ENCODE measurements around the gene BRF1.

Gene BRF1

DNA sequence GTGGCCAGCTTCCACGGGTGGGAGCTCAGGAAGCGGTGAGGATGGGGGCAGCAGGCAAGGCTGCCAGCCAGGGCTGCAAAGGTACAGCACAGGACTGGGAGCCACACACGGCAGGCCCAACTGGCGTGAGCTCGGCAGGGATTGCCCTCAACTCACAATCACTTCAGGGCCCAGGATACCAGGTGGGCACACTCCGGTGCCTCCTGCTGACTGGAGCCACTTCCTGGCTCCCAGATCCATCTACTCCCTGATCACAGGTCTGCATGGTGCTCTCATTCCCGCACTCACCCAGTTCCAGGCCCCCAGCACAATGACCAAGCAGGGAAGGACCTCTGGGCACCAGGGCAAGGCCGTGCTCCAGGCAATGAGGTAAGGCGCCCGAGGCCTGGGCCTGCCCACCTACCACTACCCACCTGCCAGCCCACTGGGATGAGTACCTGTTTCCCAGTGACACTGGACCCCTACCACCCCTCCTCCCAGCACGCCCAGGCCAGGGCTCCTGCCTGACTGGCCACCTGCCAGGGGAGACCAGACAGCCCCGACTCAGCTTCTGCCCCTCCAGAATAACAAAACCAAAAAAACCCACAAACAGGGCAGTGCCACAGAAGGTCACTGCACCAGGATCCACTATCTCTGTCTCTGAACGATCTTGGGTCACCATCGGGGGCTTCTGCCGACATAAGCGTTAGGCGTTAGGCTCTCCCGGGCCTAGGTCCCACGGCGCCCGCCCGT lies 134.1 kb downstream of the BRF1 start:
- DNase-seq (ENCODE audit: low spot score) = no peak
- in situ Hi-C loops (cut with MboI; ENCODE audit: low pct_unique_long_range_greater_than_20kb, low sequenced_read_pairs, unreplicated experiment) = no loop called here
- TF ChIP-seq, protein P1, sequence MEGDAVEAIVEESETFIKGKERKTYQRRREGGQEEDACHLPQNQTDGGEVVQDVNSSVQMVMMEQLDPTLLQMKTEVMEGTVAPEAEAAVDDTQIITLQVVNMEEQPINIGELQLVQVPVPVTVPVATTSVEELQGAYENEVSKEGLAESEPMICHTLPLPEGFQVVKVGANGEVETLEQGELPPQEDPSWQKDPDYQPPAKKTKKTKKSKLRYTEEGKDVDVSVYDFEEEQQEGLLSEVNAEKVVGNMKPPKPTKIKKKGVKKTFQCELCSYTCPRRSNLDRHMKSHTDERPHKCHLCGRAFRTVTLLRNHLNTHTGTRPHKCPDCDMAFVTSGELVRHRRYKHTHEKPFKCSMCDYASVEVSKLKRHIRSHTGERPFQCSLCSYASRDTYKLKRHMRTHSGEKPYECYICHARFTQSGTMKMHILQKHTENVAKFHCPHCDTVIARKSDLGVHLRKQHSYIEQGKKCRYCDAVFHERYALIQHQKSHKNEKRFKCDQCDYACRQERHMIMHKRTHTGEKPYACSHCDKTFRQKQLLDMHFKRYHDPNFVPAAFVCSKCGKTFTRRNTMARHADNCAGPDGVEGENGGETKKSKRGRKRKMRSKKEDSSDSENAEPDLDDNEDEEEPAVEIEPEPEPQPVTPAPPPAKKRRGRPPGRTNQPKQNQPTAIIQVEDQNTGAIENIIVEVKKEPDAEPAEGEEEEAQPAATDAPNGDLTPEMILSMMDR (IDR thresholded peaks at IDR 0.05; ENCODE audit: extremely low read depth, insufficient read depth, missing control alignments) = no peak

DNA sequence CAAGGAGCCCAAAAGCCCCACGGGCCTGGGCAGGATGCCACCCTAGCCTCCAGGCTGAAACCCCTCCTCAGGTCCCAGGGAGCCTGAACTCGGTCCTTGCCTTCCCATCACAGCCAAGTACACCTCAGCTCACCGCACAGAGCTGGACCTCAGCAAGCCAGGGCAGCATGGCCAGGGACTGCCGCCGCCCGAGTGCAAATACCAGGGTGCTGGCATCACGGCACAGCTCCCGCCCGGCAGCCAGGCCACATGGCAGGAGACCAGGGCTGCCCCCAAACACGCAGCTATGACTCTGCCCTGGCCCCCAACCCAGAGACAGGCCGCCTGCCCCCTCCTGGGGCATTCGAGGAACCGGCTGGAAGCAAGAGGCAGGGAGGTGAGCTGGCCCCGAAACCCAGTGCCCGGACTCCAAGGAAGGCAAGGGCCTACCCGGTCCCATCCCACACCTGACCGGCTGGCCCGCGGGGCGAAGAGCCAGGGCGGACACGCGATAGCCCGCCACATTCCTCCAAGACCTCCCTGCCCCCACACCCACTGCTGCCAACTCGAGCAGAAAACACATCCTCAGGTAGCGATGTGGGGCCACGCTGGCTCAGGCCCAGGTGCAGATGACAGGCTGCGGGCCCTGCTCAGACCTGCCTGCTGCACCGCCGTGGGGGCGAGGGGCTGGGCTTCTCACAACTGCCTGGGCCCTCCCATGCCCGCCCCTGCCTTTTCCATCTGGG lies 134.9 kb downstream of the BRF1 start:
- TF ChIP-seq, protein P1 (IDR thresholded peaks at IDR 0.05; ENCODE audit: extremely low read depth, insufficient read depth, missing control alignments) = no peak
- in situ Hi-C loops (cut with MboI; ENCODE audit: low pct_unique_long_range_greater_than_20kb, low sequenced_read_pairs, unreplicated experiment) = no loop called here
- no peak for DNase-seq (ENCODE audit: low spot score)

DNA sequence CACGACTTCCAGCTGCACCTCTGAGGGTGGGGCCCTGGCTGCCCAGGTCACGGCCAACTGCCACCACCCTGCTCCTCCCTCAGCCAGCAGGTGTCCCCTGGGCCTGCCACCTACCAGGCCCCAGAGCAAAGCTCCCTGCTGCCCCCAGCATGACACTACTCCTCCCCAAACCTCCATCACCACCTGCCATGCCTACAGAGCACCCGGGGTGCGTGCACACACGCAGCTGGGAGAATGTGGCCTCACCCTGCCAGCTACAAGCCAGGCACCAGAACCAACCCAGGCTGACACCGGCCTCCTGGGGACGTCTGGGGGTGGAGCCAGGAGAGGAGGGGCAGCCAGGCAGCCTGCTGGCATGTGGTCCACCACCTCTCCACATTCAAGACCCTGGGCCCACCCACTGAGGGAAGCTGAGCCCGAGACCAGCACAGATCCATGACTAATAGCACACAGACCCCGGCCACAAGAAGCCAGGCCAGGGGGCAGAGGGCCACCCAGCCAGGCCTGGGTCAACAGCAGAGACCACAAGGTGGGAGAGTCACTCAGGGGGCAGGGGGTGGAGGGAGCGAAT lies 135.6 kb downstream of the BRF1 start:
- in situ Hi-C loops (cut with MboI; ENCODE audit: low pct_unique_long_range_greater_than_20kb, low sequenced_read_pairs, unreplicated experiment) = no loop called here
- DNase-seq (ENCODE audit: low spot score) = no peak
- TF ChIP-seq, protein P1 (IDR thresholded peaks at IDR 0.05; ENCODE audit: extremely low read depth, insufficient read depth, missing control alignments) = no peak

DNA sequence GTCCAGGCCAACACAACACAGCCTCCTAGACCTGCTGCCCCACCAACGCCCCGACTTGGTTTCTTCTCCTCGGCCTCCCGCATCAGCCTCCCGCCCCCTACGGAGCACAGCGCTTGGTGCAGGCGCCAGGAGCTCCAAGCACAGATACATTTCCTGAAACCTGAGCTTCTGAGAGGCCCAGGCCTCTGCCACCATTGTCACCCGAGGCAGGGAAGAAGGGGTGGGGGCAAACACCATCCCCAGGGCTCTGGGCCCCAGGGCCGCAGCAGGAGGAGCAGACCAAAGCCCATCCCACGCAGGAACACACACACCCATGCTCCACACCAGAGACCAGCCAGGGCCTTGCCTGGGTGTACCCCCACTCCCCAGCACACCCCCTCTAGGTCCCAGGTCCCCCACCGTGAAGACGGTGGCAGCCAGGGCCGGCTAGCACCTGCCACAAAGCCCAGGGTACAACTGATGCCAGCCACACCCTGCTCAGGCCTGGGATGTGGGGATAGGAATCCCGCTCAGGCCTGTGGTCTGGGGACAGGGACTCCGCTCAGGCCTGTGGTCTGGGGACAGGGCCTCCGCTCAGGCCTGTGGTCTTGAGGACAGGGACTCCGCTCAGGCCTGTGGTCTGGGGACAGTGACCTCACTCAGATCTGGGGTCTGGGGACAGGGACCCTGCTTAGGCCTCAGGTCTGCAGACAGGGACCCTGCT lies 137.6 kb downstream of the BRF1 start:
- in situ Hi-C loops (cut with MboI; ENCODE audit: low pct_unique_long_range_greater_than_20kb, low sequenced_read_pairs, unreplicated experiment) = no loop called here
- no peak for DNase-seq (ENCODE audit: low spot score)
- TF ChIP-seq, protein P1 (IDR thresholded peaks at IDR 0.05; ENCODE audit: extremely low read depth, insufficient read depth, missing control alignments) = no peak

DNA sequence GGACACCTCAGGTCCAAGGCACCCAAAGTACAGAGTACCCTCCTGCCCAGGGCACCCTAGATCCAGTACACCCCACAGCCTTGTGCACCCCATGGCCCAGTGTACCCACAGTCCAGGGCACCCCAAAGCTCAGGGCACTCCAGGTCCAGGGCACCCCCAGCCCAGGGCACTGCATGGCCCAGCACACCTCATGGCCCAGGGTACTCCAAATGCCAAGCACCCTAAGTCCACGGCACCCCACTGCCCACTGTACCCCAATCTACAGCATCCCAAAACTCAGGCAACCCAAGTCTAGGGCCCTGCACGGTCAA lies 138.2 kb downstream of the BRF1 start:
- no peak for DNase-seq (ENCODE audit: low spot score)
- TF ChIP-seq, protein P1 (IDR thresholded peaks at IDR 0.05; ENCODE audit: extremely low read depth, insufficient read depth, missing control alignments) = no peak
- in situ Hi-C loops (cut with MboI; ENCODE audit: low pct_unique_long_range_greater_than_20kb, low sequenced_read_pairs, unreplicated experiment) = no loop called here

DNA sequence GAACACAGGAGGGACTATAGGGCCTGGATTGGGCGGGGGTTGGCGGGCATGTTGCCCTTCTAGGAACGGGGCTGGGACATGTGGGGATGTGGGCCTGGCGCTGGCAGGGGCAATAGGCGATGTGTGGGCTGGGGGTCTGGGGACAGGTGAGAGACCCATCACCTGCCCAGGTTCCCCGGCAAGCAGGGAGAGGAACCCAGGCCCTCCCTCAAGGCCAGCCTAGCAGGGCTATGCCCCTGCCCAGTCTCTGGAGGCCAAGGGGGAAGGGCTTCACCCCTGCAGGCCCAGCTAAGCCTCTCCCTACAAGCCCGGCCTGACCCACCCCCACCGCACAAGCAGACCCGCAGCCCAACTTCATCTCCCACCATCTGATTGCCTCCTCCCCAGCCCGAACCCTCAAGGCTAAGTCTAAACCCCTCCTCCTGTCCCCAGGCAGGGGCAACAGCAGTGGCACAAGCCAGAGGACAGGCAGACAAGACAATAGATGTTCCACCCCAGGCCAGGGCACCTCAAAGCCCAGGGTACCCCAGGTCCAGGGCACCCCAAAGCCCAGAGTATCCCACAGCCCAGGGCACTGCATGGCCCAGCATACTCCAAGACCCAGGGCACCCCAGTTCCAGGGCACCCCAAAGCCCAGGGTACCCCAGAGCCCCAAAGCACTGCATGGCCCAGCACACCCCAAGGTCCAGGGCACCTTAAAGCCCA lies 138.7 kb downstream of the BRF1 start:
- TF ChIP-seq, protein P1 (IDR thresholded peaks at IDR 0.05; ENCODE audit: extremely low read depth, insufficient read depth, missing control alignments) = no peak
- DNase-seq (ENCODE audit: low spot score) = peak; percentile 76
- in situ Hi-C loops (cut with MboI; ENCODE audit: low pct_unique_long_range_greater_than_20kb, low sequenced_read_pairs, unreplicated experiment) = no loop called here

Measured in GM13977 (cell line).